Astrocyte (in vitro differentiated cells and primary cell): ENCODE results near the gene B4GALT1.

ENCODE experiments used
- EZH2 ChIP-seq: IDR thresholded peaks from 2 replicates; pipeline ENCODE4 v1.6.1; 2012; ENCODE audit warnings: mild to moderate bottlenecking, low read length, inconsistent platforms; ENCODE audit not compliant: insufficient read depth
- TF ChIP-seq, protein P1 (sequence below): IDR thresholded peaks from 2 replicates; pipeline ENCODE4 v1.5.1; 2011; ENCODE audit warnings: low read depth, mild to moderate bottlenecking, inconsistent platforms, low read length, moderate library complexity; ENCODE audit not compliant: insufficient read depth

DNA sequence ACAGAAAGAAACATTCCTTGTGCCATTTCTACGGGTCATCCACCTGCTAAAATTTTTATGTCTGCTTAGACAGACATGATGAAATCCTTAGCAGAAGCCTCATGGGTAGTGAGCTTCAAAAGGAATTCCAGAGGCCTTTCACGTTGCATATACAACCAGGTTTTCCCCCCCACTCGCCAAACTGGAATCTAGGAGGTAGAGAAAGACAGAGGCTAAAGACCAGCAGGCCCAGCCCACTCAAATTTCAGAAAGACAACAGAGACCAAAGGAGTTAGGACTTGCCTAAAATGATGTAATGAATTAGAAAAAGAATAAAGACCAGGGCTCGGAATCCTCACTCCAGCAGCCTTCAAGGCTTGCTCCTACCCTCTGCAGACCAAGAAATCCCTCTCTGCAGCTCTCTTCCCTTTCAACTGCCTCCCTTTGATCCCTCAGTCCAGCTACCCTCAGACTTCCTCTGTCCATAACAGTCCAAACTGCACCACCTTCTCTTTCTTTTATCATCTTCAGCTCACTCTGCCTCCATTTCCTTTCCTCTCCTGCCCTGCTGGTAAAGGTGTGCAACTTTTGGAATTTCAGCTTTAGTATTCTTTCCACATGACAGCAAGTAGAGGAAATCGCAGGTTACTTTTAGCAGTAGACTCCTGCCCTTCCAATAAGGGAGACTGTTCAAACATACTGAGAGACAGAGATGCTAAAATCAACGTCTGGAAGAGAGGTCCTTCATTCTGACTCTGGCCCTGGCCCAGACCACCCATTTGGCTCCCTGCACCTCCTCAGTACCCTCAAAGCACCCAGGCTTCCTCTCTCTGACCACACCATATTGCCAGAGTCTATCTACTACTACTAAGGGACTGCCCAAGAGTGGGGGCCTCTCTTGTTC, 8.9 kb downstream of the B4GALT1 start:
- TF ChIP-seq, protein P1, sequence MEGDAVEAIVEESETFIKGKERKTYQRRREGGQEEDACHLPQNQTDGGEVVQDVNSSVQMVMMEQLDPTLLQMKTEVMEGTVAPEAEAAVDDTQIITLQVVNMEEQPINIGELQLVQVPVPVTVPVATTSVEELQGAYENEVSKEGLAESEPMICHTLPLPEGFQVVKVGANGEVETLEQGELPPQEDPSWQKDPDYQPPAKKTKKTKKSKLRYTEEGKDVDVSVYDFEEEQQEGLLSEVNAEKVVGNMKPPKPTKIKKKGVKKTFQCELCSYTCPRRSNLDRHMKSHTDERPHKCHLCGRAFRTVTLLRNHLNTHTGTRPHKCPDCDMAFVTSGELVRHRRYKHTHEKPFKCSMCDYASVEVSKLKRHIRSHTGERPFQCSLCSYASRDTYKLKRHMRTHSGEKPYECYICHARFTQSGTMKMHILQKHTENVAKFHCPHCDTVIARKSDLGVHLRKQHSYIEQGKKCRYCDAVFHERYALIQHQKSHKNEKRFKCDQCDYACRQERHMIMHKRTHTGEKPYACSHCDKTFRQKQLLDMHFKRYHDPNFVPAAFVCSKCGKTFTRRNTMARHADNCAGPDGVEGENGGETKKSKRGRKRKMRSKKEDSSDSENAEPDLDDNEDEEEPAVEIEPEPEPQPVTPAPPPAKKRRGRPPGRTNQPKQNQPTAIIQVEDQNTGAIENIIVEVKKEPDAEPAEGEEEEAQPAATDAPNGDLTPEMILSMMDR: no peak
- no peak for TF ChIP-seq EZH2
